Heart left ventricle (tissue), 16 donors: Measurements from ENCODE around the gene BICC1. TPM values are rescaled to one million over a fixed set of nuclear protein-coding genes. Genes with fewer than 3 reads are reported as not detected.

Experiments used
- ATAC-seq, 4 donors: fragments of 200-7000 bp; cut with Tn5 transposase; one replicate each; pipeline ENCODE4 v1.9.1; 2020 to 2022; ENCODE audit warnings: moderate library complexity in 4 of 4, mild to moderate bottlenecking in 3 of 4, moderate number of reproducible peaks in 1 of 4
- DNase-seq, 5 donors: peaks; one replicate each; pipeline ENCODE4 v3.0.0-alpha.2; 2020
- H3K27ac ChIP-seq, 12 donors: fragments of 200-600 bp; sonication (generic) in 4 of 12; one replicate each; pipeline versions ENCODE4 v1.5.0 to v1.8.0; 2016 to 2022; ENCODE audit warnings: mild to moderate bottlenecking in 2 of 12
- H3K27me3 ChIP-seq, 9 donors: fragments of 200-600 bp; sonication (generic) in 2 of 9; one replicate each; pipeline versions ENCODE4 v1.5.1 to v1.8.0; 2016 to 2022; ENCODE audit warnings: mild to moderate bottlenecking in 3 of 9
- H3K36me3 ChIP-seq, 9 donors: fragments of 200-600 bp; sonication (generic) in 2 of 9; one replicate each; pipeline versions ENCODE4 v1.5.0 to v1.8.0; 2018 to 2022; ENCODE audit warnings: mild to moderate bottlenecking in 2 of 9
- H3K4me1 ChIP-seq, 12 donors: fragments of 200-600 bp; sonication (generic) in 4 of 12; one replicate each; pipeline versions ENCODE4 v1.5.0 to v1.8.0; 2016 to 2022; ENCODE audit warnings: mild to moderate bottlenecking in 3 of 12
- H3K4me3 ChIP-seq, 12 donors: fragments of 200-600 bp; sonication (generic) in 4 of 12; one replicate each; pipeline versions ENCODE4 v1.5.0 to v1.8.0; 2017 to 2022; ENCODE audit warnings: mild to moderate bottlenecking in 9 of 12, moderate library complexity in 4 of 12
- H3K9me3 ChIP-seq, 12 donors: fragments of 200-600 bp; sonication (generic) in 4 of 12; one replicate each; pipeline versions ENCODE4 v1.5.0 to v1.8.0; 2016 to 2022; ENCODE audit warnings: mild to moderate bottlenecking in 1 of 12
- CTCF ChIP-seq, 12 donors: fragments of 200-600 bp; sonication (generic) in 4 of 12; IDR thresholded peaks; one replicate each; pipeline versions ENCODE4 v1.5.0 to v1.8.0; 2018 to 2022; ENCODE audit warnings: antibody characterized with exemption in 12 of 12, mild to moderate bottlenecking in 5 of 12
- POLR2A ChIP-seq, 2 donors: fragments of 450-650 bp; IDR thresholded peaks; one replicate each; pipeline ENCODE4 v1.6.1; 2017; ENCODE audit warnings: antibody characterized with exemption in 2 of 2, mild to moderate bottlenecking in 2 of 2, moderate library complexity in 2 of 2
- WGBS, 4 donors: extraction: QIAGEN DNeasy Blood & Tissue Kit in 2 of 4; methylation state at CpG; one replicate each; pipeline versions ENCODE4 v1.1.5 to v1.1.7; 2013 to 2018; 5-methylcytosine and 5-hydroxymethylcytosine counted together
- intact Hi-C, 10 donors: fragments of 100-400 bp; cut with DNase I; formaldehyde crosslinking; loops; one replicate each; pipeline versions ENCODE4 v1.11.1 to v1.14.2; 2022
- polyA plus RNA-seq, 2 donors: library from polyadenylated mRNA; stranded (reverse); fragments of 200-250 nt; gene quantifications; one replicate each; pipeline ENCODE4 v1.2.3, GENCODE V29; 2013
- total RNA-seq, 9 donors: library from RNA; depleted of rRNA in 2 of 9; stranded (reverse); fragments of >200 nt in 2 of 9; fragmentation: NEBNext Ultra II Directional in 3 of 9; extraction: Animal tissue kit (Norgen Biotek cat#: 25700) in 3 of 9; gene quantifications; one replicate each; pipeline versions ENCODE4 v1.1.0 to v1.2.4, GENCODE V29; 2016 to 2023
- donor health status: ischemic (EF 13 %, LVEDD 7.1; RV severe dilation, severe dysfunction).
- donor health status: healthy with polysubstance abuse.
- donor health status: DM: no; HTN: yes; CAD: no.
- donor health status: DM: no; HTN: no; CAD: no.
- donor health status: ischemic (EF 25% LVEDD 6.9; RV normal size, moderate dysfunction).
- donor health status: ischemic (EF 25% LVEDD 5.7; RV mildly dilated, moderate dysfunction).
- donor health status: healthy.
- donor health status: DM: yes; HTN: yes; CAD: no.
- donor health status: ischemic (EF 35%, LVEDD 5.7; RV mildly dilated, moderate dysfunction).
- donor health status: nonischemic (EF 11% LVEDD 7.7; RV severe dilation, severe dysfunction).
- donor health status: DM: yes; HTN: yes; CAD: no.
- donor health status: PGD.
- donor health status: ischemic (EF 29% LVEDD 5.4; RV normal size, mild dysfunction).
- donor health status: nonischemic (EF 23%, LVEDD 6.1; RV moderate dilation, normal function).

Gene BICC1
- total and polyA plus RNA-seq, 11 donors = 1.6 to 18.7 (median 4.8) TPM

- H3K27me3 ChIP-seq = no peaks in the 10 kb centered on the region
- peaks cover 0 to 26% (median 0%) of the 10 kb centered on the region in 12 donors for H3K4me1 ChIP-seq
- no peaks in the 10 kb centered on the region for H3K36me3 ChIP-seq
- 57 to 73% (median 63%) methylated on average over 2 of the region's 2 CpGs for WGBS, 4 donors
- H3K27ac ChIP-seq = peak overlapping the region in 2 of 12 donors; percentile 11 to 27
- ATAC-seq = peak in 2 of 4 donors; percentile 43 to 50
- H3K4me3 ChIP-seq = no peak overlapping the region
- TF ChIP-seq CTCF (IDR thresholded peaks at IDR 0.05) (no peak), POLR2A (IDR thresholded peaks at IDR 0.05) (no peak)
- DNase-seq = no peak
- intact Hi-C loops = no loop called here
- H3K9me3 ChIP-seq = peaks cover 0 to 27% (median 0%) of the 10 kb centered on the region in 12 donors
These were observed 55.8 kb downstream of the BICC1 start for GRCh38 chr10:58568428-58568935.

GRCh38 chr10:58570307-58570723 is 57.6 kb downstream of the BICC1 start:
- Histone ChIP-seq H3K27me3 (no peaks in the 10 kb centered on the region), H3K9me3 (peaks cover 0 to 21% (median 0%) of the 10 kb centered on the region in 12 donors), H3K4me3 (no peak overlapping the region), H3K4me1 (peaks cover 0 to 39% (median 0%) of the 10 kb centered on the region in 12 donors), H3K36me3 (no peaks in the 10 kb centered on the region), H3K27ac (no peak overlapping the region)
- intact Hi-C loops = no loop called here
- no peak for DNase-seq
- no peak for TF ChIP-seq CTCF (IDR thresholded peaks at IDR 0.05)
- TF ChIP-seq POLR2A (IDR thresholded peaks at IDR 0.05) = no peak
- no peak for ATAC-seq
- WGBS, 4 donors = 84 to 97% (median 92%) methylated on average over 1 of the region's 1 CpG

- no peaks in the 10 kb centered on the region for H3K27me3 ChIP-seq
- H3K4me3 ChIP-seq = no peak overlapping the region
- TF ChIP-seq CTCF (IDR thresholded peaks at IDR 0.05) = no peak
- TF ChIP-seq POLR2A (IDR thresholded peaks at IDR 0.05) = no peak
- no peak for ATAC-seq
- intact Hi-C loops = no loop called here
- no peak overlapping the region for H3K27ac ChIP-seq
- no peak for DNase-seq
- peaks cover 0 to 39% (median 0%) of the 10 kb centered on the region in 12 donors for H3K4me1 ChIP-seq
- peaks cover 0 to 21% (median 0%) of the 10 kb centered on the region in 12 donors for H3K9me3 ChIP-seq
- H3K36me3 ChIP-seq = no peaks in the 10 kb centered on the region
- WGBS, 4 donors = 77 to 87% (median 83%) methylated on average over 2 of the region's 2 CpGs
These were observed 58.3 kb downstream of the BICC1 start for GRCh38 chr10:58570979-58571378.

DNA sequence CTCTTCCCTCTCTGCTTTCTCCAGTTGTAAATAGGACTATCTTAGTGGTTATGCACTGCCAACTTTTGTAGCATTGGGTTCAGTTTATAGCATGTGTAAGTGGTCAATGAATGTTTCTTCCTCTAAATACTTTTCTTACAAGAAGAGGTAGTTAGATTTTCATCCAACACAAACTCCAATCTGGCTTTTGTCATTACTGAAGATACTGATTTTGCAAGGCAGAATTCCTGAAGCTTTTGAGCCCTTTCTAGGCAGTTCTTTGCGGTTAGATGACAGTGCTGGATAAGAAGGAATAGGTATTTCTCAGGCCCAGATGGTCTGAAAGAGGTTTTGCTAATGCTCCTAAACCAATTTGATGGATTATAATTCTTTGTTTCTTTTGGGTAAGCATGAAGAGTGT is 60.5 kb downstream of the BICC1 start:
- Histone ChIP-seq H3K4me3 (no peak overlapping the region), H3K27ac (no peak overlapping the region), H3K36me3 (no peaks in the 10 kb centered on the region), H3K9me3 (peaks cover 0 to 21% (median 0%) of the 10 kb centered on the region in 12 donors), H3K4me1 (peaks cover 0 to 45% (median 5%) of the 10 kb centered on the region in 12 donors), H3K27me3 (peaks cover 0 to 3% (median 0%) of the 10 kb centered on the region in 9 donors)
- DNase-seq (no peak), ATAC-seq (no peak)
- TF ChIP-seq CTCF (IDR thresholded peaks at IDR 0.05) = no peak
- TF ChIP-seq POLR2A (IDR thresholded peaks at IDR 0.05) = no peak
- intact Hi-C loops = no loop called here
- 92 to 95% (median 93%) methylated on average over 1 of the region's 1 CpG for WGBS, 4 donors
